Chondrocyte (in vitro differentiated cells): ENCODE results near the gene APCDD1L. TPM values are rescaled to one million over a fixed set of nuclear protein-coding genes. Genes with fewer than 3 reads are reported as not detected.
"Not testable (repeated sequence)": the region's sequence is repeated elsewhere in the genome, so short reads cannot be mapped to it uniquely, and the experiment has no call there.

Experiments
- DNase-seq: peaks from one replicate; pipeline ENCODE4 v3.0.0; 2021; ENCODE audit warnings: mixed read lengths, low spot score
- H3K27ac Mint-ChIP-seq: one replicate; pipeline ENCODE4 v1.8.0; 2021; ENCODE audit warnings: mild to moderate bottlenecking, moderate library complexity, mixed read lengths; ENCODE audit not compliant: unreplicated experiment
- H3K27me3 Mint-ChIP-seq: 2 replicates; pipeline ENCODE4 v1.8.0; 2021; ENCODE audit warnings: low read depth, mixed read lengths
- H3K36me3 Mint-ChIP-seq: 2 replicates; pipeline ENCODE4 v1.8.0; 2021; ENCODE audit warnings: low read depth, mixed read lengths
- H3K4me1 Mint-ChIP-seq: 2 replicates; pipeline ENCODE4 v1.8.0; 2021; ENCODE audit warnings: low read depth, mild to moderate bottlenecking, mixed read lengths
- H3K4me3 Mint-ChIP-seq: one replicate; pipeline ENCODE4 v1.8.0; 2021; ENCODE audit warnings: mild to moderate bottlenecking, moderate library complexity, mixed read lengths; ENCODE audit not compliant: unreplicated experiment
- H3K9me3 Mint-ChIP-seq: 2 replicates; pipeline ENCODE4 v1.8.0; 2021; ENCODE audit warnings: low read depth, mixed read lengths
- CTCF ChIP-seq: fragments of 200-600 bp; sonication (generic); IDR thresholded peaks from 2 replicates; pipeline ENCODE4 v1.5.0; 2021; ENCODE audit warnings: antibody characterized with exemption, mild to moderate bottlenecking, moderate library complexity
- total RNA-seq: library from RNA; stranded (reverse); gene quantifications from 3 replicates; pipeline ENCODE4 v1.2.1, GENCODE V29; 2021

APCDD1L gene
- total RNA-seq, 1 donor from 2014 or later, result 20.7 TPM

- Mint-ChIP-seq H3K4me1 (peaks cover 35% of the 10 kb centered on the region), H3K36me3 (peaks cover 15% of the 10 kb centered on the region)
- TF ChIP-seq CTCF, result no peak
These were observed 96.0 kb downstream of the APCDD1L start for GRCh38 chr20:58418949-58419748.

GRCh38 chr20:58417438-58417837 is 97.8 kb downstream of the APCDD1L start:
- no peaks in the 10 kb centered on the region for H3K9me3 Mint-ChIP-seq
- peaks cover 29% of the 10 kb centered on the region for H3K4me1 Mint-ChIP-seq
- DNase-seq, result no peak
- H3K27ac Mint-ChIP-seq, result no peak overlapping the region
- peaks cover 15% of the 10 kb centered on the region for H3K36me3 Mint-ChIP-seq
- H3K4me3 Mint-ChIP-seq, result no peak overlapping the region
- no peak for TF ChIP-seq CTCF
- H3K27me3 Mint-ChIP-seq, result no peaks in the 10 kb centered on the region

More at GRCh38 chr20:58418949-58419748, 96.0 kb downstream of the APCDD1L start:
- H3K9me3 Mint-ChIP-seq, result no peaks in the 10 kb centered on the region
- DNase-seq, result no peak
- no peak overlapping the region for H3K27ac Mint-ChIP-seq
- H3K27me3 Mint-ChIP-seq, result no peaks in the 10 kb centered on the region
- no peak overlapping the region for H3K4me3 Mint-ChIP-seq

GRCh38 chr20:58416835-58417234 is 98.4 kb downstream of the APCDD1L start:
- no peak for TF ChIP-seq CTCF
- no peak overlapping the region for H3K4me3 Mint-ChIP-seq
- no peak for DNase-seq
- peaks cover 26% of the 10 kb centered on the region for H3K4me1 Mint-ChIP-seq
- H3K9me3 Mint-ChIP-seq, result no peaks in the 10 kb centered on the region
- H3K27ac Mint-ChIP-seq, result peak overlapping the region; percentile 25
- no peaks in the 10 kb centered on the region for H3K27me3 Mint-ChIP-seq
- H3K36me3 Mint-ChIP-seq, result peaks cover 15% of the 10 kb centered on the region

- H3K27me3 Mint-ChIP-seq, result no peaks in the 10 kb centered on the region
- H3K9me3 Mint-ChIP-seq, result no peaks in the 10 kb centered on the region
- peaks cover 13% of the 10 kb centered on the region for H3K36me3 Mint-ChIP-seq
- peaks cover 23% of the 10 kb centered on the region for H3K4me1 Mint-ChIP-seq
- no peak overlapping the region for H3K4me3 Mint-ChIP-seq
- no peak for DNase-seq
- H3K27ac Mint-ChIP-seq, result peak overlapping the region; percentile 32
- TF ChIP-seq CTCF, result no peak
These were observed 99.1 kb downstream of the APCDD1L start for GRCh38 chr20:58416057-58416456.

GRCh38 chr20:58414786-58415185 is 100.4 kb downstream of the APCDD1L start:
- not testable (repeated sequence) for H3K4me3 Mint-ChIP-seq, H3K27me3 Mint-ChIP-seq, H3K9me3 Mint-ChIP-seq, H3K27ac Mint-ChIP-seq, DNase-seq
- H3K4me1 Mint-ChIP-seq, result peaks cover 15% of the 10 kb centered on the region
- peaks cover 11% of the 10 kb centered on the region for H3K36me3 Mint-ChIP-seq

GRCh38 chr20:58414216-58414615 is 101.0 kb downstream of the APCDD1L start:
- H3K4me3 Mint-ChIP-seq, H3K27me3 Mint-ChIP-seq, H3K9me3 Mint-ChIP-seq, H3K27ac Mint-ChIP-seq, H3K36me3 Mint-ChIP-seq, DNase-seq: not testable (repeated sequence)
- H3K4me1 Mint-ChIP-seq, result peaks cover 18% of the 10 kb centered on the region

Other genes starting within 250 kb of the APCDD1L start
- gene RAB22A, start 205.7 kb downstream of the APCDD1L start, total RNA-seq, result 25.2 to 29.0 TPM (median 26.4 TPM) in 3 replicates
- gene VAPB, start 126.2 kb downstream of the APCDD1L start, total RNA-seq, result 48.2 to 55.3 TPM (median 53.3 TPM) in 3 replicates
- gene STX16, start 135.9 kb upstream of the APCDD1L start, total RNA-seq, result 44.5 to 58.1 TPM (median 50.4 TPM) in 3 replicates
- gene NPEPL1, start 177.4 kb upstream of the APCDD1L start, total RNA-seq, result 10.2 to 32.8 TPM (median 31.3 TPM) in 3 replicates